ENCODE data around the gene ARMC9.

The ARMC9 gene

DNA sequence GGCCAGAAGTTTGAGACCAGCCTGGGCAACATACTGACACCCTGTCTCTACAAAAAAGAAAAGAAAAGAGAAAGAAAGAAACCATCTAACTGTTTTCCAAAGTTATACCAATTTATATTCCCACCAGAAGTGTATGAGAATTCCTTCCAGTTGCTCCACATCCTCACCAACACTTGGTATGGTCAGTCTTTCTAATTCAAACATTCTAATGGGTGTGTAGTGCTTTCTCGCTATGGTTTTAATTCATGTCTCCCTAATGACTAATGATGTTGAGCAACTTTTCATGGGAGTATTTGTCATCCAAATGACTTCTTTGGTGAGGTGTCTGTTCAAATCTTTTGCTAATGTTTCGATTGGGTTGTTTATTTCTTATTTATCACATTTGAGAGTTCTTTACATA lies 186.5 kb downstream of the ARMC9 start:
- TF ChIP-seq ZNF565 (CRISPR knock-in tag; conservative IDR thresholded peaks at IDR 0.05; ENCODE audit: low read depth) (no peak), BACH2 (CRISPR knock-in tag; IDR thresholded peaks at IDR 0.05; ENCODE audit: borderline replicate concordance) (no peak), ZFP3 (CRISPR knock-in tag; IDR thresholded peaks at IDR 0.05) (no peak)
- TF ChIP-seq, protein P1, sequence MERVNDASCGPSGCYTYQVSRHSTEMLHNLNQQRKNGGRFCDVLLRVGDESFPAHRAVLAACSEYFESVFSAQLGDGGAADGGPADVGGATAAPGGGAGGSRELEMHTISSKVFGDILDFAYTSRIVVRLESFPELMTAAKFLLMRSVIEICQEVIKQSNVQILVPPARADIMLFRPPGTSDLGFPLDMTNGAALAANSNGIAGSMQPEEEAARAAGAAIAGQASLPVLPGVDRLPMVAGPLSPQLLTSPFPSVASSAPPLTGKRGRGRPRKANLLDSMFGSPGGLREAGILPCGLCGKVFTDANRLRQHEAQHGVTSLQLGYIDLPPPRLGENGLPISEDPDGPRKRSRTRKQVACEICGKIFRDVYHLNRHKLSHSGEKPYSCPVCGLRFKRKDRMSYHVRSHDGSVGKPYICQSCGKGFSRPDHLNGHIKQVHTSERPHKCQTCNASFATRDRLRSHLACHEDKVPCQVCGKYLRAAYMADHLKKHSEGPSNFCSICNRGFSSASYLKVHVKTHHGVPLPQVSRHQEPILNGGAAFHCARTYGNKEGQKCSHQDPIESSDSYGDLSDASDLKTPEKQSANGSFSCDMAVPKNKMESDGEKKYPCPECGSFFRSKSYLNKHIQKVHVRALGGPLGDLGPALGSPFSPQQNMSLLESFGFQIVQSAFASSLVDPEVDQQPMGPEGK (CRISPR knock-in tag; IDR thresholded peaks at IDR 0.05; ENCODE audit: borderline replicate concordance) = no peak
- ATAC-seq = no peak

GRCh38 chr2:231385429-231385828 lies 187.0 kb downstream of the ARMC9 start:
- TF ChIP-seq GLIS3 (CRISPR knock-in tag; IDR thresholded peaks at IDR 0.05) (no peak), ISL1 (CRISPR knock-in tag; IDR thresholded peaks at IDR 0.05) (no peak), ZFP30 (CRISPR knock-in tag; IDR thresholded peaks at IDR 0.05) (no peak), TOX (CRISPR knock-in tag; IDR thresholded peaks at IDR 0.05; ENCODE audit: borderline replicate concordance) (no peak), RARB (CRISPR knock-in tag; IDR thresholded peaks at IDR 0.05) (no peak), ZNF8 (CRISPR knock-in tag; IDR thresholded peaks at IDR 0.05) (no peak), OSR1 (CRISPR knock-in tag; IDR thresholded peaks at IDR 0.05) (no peak), ZNF565 (CRISPR knock-in tag; conservative IDR thresholded peaks at IDR 0.05; ENCODE audit: low read depth) (no peak), TCF4 (CRISPR knock-in tag; IDR thresholded peaks at IDR 0.05; ENCODE audit: borderline replicate concordance) (no peak)

DNA sequence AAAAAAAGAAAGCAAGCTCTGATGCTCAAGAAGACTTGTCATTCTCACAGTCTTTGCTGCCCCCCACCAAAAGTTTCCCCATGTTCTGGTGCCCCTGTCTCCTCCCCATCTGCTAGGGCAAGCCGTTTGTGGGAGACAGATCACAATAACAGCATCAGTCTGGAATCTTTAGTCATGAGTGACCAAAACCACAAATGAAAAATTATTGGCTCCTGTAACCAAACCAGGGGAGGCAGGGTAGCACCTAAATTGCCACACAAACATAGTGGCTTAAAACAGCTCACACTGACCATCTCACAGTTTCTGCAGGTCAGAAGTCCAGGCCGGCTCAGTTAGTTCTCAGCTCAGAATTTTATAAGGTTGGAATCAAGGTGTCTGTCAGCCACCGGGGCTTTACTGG lies 188.0 kb downstream of the ARMC9 start:
- no peak for TF ChIP-seq ISL1 (CRISPR knock-in tag; IDR thresholded peaks at IDR 0.05)
- TF ChIP-seq CSDC2 (CRISPR knock-in tag; IDR thresholded peaks at IDR 0.05) = no peak
- no peak for TF ChIP-seq GLIS3 (CRISPR knock-in tag; IDR thresholded peaks at IDR 0.05)
- no peak for TF ChIP-seq RARB (CRISPR knock-in tag; IDR thresholded peaks at IDR 0.05)
- no peak for TF ChIP-seq ESRRG (CRISPR knock-in tag; IDR thresholded peaks at IDR 0.05)
- ATAC-seq = 0 out of 3 replicates have a peak, but pooled peaks have one; percentile 18

More at GRCh38 chr2:231385429-231385828, 187.0 kb downstream of the ARMC9 start:
- ATAC-seq = no peak

- peak; percentile 78 for ATAC-seq
Measured at GRCh38 chr2:231387904-231388724, 189.7 kb downstream of the ARMC9 start.

DNA sequence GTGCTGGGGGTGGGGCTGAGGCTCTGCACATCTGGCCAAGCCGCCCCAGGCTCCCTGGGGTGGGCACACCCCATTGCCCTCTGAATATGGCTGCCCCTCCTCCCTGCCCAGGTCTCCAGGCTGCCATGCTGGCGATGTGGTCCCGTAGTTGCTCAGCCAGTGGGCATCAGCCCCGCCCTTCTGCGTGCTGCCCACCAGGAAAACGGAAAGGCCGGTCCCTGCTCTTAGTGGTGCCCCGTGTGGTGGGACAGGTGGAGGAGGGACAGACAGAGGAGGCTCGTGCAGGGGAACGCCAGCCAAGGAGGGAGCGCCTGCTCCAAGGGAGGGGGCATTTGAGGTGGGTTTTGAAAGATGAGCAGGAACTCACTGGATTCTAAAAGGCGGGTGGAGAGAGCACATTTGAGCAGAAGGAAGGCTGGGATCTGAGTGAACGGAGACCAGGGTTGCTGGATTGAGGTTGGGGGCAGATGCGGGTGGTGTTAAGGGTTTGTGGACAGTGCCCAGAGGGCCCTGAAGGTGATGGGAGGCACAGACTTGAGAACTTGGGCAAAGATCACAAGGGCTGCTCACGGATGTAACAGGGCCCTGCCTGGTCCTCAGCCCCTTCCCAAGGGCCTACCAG lies 190.4 kb downstream of the ARMC9 start:
- no peak for ATAC-seq
- TF ChIP-seq ZNF70 (CRISPR knock-in tag; IDR thresholded peaks at IDR 0.05) (no peak), ISL1 (CRISPR knock-in tag; IDR thresholded peaks at IDR 0.05) (no peak), TCF4 (CRISPR knock-in tag; IDR thresholded peaks at IDR 0.05; ENCODE audit: borderline replicate concordance) (no peak), CSDC2 (CRISPR knock-in tag; IDR thresholded peaks at IDR 0.05) (no peak)
- TF ChIP-seq, protein P2, sequence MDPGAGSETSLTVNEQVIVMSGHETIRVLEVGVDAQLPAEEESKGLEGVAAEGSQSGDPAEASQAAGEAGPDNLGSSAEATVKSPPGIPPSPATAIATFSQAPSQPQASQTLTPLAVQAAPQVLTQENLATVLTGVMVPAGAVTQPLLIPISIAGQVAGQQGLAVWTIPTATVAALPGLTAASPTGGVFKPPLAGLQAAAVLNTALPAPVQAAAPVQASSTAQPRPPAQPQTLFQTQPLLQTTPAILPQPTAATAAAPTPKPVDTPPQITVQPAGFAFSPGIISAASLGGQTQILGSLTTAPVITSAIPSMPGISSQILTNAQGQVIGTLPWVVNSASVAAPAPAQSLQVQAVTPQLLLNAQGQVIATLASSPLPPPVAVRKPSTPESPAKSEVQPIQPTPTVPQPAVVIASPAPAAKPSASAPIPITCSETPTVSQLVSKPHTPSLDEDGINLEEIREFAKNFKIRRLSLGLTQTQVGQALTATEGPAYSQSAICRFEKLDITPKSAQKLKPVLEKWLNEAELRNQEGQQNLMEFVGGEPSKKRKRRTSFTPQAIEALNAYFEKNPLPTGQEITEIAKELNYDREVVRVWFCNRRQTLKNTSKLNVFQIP (CRISPR knock-in tag; IDR thresholded peaks at IDR 0.05; ENCODE audit: borderline replicate concordance, low read depth) = no peak
- TF ChIP-seq, protein P1 (CRISPR knock-in tag; IDR thresholded peaks at IDR 0.05; ENCODE audit: borderline replicate concordance) = no peak

More at GRCh38 chr2:231387904-231388724, 189.7 kb downstream of the ARMC9 start:
- TF ChIP-seq ESRRG (CRISPR knock-in tag; IDR thresholded peaks at IDR 0.05) (no peak), BACH2 (CRISPR knock-in tag; IDR thresholded peaks at IDR 0.05; ENCODE audit: borderline replicate concordance) (no peak), ZFP30 (CRISPR knock-in tag; IDR thresholded peaks at IDR 0.05) (no peak), ZNF8 (CRISPR knock-in tag; IDR thresholded peaks at IDR 0.05) (no peak), TCF4 (CRISPR knock-in tag; IDR thresholded peaks at IDR 0.05; ENCODE audit: borderline replicate concordance) (no peak), ZNF565 (CRISPR knock-in tag; conservative IDR thresholded peaks at IDR 0.05; ENCODE audit: low read depth) (no peak), OSR1 (CRISPR knock-in tag; IDR thresholded peaks at IDR 0.05) (no peak), ZFP3 (CRISPR knock-in tag; IDR thresholded peaks at IDR 0.05) (no peak)
- TF ChIP-seq, protein P1 (CRISPR knock-in tag; IDR thresholded peaks at IDR 0.05; ENCODE audit: borderline replicate concordance) = no peak
